GM19438 (cell line): Measurements from ENCODE around the gene SLC30A1.
"Not testable (repeated sequence)": the region's sequence is repeated elsewhere in the genome, so short reads cannot be mapped to it uniquely, and the experiment has no call there.

Experiments
- ATAC-seq: cut with Tn5 transposase; IDR thresholded peaks from one replicate; pipeline ENCODE4 v1.9.1; 2021; ENCODE audit warnings: low read depth; ENCODE audit not compliant: unreplicated experiment

The SLC30A1 gene

DNA sequence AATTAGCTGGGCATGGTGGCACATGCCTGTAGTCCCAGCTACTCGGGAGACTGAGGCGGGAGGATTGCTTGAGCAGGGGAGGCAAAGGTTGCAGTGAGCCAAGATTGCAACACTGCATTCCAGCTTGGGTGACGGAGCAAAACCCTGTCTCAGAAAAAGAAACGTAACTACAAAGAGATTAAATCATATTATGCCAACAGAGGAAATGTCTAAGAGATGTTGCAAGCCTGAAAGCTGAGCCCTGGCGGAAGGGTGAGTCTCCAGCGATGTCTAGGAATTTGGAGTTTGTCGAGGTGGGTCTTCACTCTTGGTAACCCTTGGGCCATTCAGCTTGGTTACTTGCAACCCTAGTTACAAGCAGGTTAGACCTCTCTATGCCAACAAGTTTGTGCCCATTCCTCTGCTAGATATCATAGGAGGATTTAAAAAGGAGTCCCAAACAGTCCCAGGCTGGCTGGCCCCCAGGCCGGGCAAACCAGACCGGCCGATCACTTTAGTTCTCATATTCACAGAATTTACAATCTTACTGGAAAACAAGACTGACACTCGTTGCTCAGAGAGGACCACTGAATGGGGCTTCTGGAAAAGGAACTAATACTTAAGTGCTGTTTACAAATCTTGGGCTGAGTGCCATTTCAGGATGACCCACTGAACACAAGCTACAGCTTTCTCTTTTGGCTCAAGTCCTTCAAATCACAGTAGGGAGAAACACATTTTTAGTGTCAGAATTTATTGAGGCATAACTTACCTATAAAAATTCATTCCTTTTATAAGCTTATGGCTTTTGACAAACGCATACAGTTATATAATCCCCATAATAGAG lies 27.1 kb downstream of the SLC30A1 start:
- no peak for ATAC-seq

- no peak for ATAC-seq
These were observed 29.8 kb downstream of the SLC30A1 start for GRCh38 chr1:211549092-211549711.

DNA sequence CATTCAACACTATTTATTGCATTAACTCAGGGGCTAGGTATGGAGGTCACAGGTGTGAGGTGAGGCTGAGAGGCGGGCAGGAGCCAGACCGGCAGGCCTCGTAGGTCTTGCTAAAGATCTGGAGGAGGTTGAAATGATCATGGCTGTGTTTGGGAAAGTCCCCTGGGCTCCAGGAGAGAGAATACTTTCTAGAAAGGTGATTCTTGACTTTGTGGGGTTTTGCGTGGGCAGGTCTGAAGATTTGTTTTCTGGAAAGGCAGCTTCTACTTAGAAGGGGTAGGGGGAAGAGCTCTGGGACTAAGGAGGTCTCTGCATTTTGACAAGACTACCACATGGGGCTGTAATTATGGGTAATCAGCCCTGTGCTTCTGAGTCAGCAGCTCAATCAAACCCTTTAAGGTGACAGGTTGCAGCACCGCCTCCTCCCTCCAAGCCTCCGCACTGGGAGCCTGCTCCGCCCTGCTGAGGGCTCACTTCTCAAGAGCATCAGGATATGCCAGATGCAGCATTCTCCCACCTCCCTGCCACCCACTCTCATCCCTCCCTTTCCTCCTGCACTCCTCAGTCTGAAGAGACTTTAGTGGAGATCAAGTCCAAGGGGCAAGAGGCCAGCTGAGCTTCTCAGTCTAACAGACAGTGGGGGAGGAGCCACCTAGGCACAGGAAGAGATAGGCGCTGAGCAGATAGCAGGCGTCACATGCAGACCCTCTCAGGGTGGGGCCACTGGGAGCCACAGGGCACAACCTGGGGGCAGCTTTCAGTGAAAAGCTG lies 30.5 kb downstream of the SLC30A1 start:
- no peak for ATAC-seq

DNA sequence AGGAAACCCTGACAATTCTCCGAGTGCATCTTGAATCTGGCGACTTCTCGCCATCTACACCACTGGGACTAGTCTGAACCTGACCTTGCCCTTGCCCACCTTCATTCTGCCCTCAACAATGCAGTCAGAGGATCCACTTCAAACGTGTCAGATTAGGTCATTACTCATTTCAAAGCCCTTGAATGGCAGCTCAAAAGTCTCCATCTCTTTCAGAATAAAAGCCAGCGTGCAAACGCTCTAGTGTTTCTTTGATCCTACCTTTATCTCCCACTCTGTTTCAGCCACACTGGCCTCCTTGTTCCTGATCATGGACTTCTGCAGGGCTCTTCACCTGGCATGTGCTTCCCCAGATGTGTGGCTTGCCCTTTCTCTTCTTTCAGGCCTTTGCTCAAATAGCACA lies 31.3 kb downstream of the SLC30A1 start:
- no peak for ATAC-seq

- ATAC-seq, result no peak
These were observed 32.4 kb downstream of the SLC30A1 start for GRCh38 chr1:211546543-211546942.

DNA sequence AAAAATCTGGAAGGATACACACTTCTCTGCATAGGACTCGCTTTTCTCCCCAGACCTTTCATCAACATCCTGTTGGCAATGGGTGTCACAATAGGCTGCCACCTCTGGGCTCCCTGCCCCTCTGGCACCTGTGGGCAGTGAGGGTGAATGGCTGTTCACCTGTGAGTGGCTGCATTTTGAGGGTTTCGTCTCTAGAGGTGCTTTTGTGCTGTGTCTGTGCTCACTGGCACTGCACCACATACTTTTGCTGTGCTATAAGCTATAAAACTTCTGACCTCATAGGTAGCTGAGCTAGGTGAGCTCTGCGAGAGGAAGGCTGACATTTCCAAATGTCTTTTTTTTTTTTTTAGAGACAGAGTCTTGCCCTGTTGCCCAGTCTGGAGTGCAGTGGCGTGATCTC lies 35.9 kb downstream of the SLC30A1 start:
- no peak for ATAC-seq

- no peak for ATAC-seq
These were observed 37.1 kb downstream of the SLC30A1 start for GRCh38 chr1:211541720-211542477.

DNA sequence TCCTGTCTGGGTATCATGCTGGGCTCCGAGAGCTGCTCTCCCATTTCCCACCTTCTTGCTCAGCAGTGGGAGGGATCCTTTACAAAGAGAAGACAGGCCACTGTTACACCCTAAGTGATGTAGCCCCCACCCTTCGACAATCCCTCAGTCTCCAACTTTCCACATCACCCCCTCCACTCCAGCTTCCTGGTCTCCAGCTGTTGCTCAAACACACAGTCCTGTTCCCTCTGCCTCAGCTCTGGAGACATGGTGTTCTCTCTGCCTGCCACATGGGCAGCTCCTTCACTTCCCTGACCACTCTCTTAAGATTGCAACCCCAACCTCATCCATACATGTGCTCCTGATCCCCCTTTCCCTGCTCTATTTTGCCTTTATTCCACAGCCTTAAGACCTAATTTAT lies 37.7 kb downstream of the SLC30A1 start:
- ATAC-seq, result no peak

- ATAC-seq, result not testable (repeated sequence)
These were observed 38.1 kb downstream of the SLC30A1 start for GRCh38 chr1:211540824-211541223.

GRCh38 chr1:211538287-211538686 lies 40.7 kb downstream of the SLC30A1 start:
- ATAC-seq, result no peak

DNA sequence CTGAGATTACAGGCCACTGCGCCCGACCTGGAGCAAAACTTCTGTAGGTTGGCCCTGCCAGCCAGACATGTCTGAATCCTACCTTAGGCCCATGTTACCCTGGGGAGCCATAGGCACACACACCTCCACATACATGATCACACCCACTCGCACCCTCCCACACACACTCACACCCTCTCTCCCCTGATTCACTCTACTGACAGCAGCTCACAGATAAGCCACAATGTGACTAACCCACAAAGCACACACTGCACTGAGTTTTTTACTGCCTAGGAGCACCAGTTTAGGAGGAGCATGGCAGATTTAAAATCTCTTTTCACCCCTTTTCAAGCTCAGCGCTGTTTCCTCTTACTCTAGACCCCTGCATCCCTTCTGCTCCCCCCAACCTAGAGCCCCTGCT lies 41.7 kb downstream of the SLC30A1 start:
- no peak for ATAC-seq

DNA sequence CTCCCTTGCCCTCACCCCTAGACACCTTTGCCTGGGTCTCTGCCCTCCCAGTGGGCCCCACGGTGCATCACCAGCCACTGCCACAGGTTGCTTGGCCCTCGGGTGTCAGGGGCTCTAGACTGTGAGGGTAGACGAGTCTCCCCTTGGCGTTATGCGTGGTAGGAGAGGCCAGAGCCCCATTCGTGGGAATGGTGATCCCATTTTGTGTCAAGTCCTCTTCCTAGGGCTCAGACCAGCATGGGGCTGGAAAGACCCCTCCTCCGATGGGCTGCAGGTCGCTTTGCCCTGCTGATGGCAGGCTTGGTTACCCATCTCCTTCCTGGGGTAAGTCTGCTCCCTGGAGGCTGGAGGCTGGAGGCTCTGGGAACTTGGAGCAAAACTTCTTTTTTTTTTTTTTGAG lies 42.4 kb downstream of the SLC30A1 start:
- ATAC-seq, result no peak

DNA sequence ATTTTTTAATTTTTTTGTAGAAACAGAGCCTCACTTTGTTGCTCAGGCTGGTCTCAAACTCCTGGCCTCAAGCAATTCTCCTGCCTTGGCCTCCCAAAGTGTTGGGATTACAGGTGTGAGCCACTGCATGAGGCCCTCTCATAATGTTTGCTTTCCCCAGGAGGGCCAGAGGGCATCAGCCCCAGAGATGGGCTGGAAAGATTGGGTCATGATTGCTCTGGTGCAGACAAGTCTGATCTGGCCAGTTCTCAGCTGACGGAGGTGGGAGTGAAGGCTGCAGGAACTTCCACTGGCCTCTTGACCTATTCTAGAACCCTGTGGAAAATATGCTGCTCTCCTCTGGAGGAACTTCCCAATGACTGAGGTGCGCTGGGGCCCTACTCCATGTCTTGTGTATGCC lies 43.6 kb downstream of the SLC30A1 start:
- ATAC-seq, result no peak

DNA sequence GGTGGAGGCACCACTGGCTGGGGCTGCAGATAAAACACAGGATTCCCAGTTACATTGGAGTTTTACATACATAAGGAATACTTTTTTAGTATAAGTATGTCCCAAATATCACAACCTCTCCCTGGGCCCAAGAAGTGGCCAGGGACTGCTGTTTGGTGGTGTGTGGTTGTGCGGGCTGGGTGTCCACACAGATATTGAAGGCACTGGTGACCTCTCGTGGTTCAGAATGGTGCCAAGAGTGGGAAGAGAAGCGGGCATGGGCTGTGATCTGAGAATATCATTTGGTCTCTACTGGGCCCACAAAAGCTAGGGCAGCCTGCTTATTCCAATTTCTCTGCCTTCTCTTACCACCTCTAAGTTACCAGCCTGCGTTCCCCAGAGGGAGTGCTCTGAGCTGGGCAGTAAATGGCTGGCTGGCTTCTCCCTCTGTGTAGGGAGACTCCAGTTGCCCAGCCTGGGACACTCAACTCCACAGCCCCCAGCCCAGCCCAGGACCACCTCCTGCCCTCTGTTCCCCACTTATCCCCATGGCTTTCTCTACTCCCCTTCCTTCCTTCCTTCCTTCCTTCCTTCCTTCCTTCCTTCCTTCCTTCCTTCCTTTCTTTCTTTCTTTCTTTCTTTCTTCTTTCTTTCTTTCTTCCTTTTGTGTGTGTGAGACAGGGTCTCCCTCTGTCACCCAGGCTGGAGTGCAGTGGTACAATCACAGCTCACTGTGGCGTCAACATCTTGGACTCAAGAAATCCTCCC lies 44.2 kb downstream of the SLC30A1 start:
- ATAC-seq, result no peak

DNA sequence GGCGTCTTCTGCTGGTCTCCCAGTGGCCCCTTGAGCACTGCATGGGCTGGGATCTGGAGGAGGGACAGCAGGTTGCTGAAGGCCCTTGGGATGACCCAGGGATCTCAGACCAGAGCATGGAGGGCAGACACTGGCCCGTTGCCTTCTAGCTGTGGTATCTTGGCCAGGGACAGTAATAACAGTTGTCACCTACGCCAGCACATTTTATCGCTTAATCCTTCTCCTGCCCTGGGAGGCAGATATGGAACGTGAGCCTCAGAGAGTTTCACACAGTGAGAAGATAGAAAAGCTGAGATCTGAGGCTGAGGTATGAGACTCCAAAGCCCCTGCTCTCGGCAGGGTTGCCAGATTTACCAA lies 46.9 kb downstream of the SLC30A1 start:
- no peak for ATAC-seq

DNA sequence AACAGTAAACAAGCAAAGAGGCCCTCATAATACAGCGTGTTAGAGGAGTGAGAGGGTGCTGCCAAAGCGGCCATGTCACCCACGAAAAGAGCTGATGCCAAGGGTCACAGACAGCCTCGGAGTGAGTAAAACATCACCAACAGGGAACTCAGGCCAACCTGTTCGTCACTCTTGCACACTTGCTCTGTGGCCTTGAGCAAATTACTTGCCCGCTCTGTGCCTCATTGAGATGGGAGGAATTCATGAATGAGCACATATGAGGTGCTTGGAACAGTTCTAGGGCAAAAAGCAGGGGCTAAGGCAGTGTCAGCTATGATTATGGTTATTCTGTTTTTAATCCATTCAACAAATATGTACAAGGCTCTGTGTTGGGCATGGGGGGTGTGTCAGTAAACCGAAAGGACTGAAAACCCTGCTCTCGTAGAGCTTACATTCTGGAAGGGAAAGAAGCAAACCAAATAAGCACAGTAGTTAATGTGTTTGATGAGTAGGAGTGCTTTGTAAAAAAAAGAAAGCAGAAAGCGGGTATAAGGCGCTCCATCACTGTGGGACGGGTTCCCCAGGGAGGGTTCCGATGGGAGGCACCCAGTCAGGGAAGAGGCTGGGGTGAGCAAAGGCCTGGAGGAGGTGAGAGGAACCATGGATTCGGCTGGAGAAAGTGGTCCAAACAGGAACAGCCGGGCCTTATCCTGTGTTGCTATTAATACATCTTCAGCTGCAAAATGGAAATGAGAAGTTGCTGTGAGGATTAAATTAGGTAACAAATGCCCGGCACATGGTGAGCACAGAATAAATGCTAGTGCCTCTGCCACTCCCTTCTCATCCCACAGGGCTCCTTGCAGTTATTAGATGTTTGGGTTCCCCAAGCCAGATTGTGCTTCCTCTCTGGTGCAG lies 47.5 kb downstream of the SLC30A1 start:
- ATAC-seq, result no peak

DNA sequence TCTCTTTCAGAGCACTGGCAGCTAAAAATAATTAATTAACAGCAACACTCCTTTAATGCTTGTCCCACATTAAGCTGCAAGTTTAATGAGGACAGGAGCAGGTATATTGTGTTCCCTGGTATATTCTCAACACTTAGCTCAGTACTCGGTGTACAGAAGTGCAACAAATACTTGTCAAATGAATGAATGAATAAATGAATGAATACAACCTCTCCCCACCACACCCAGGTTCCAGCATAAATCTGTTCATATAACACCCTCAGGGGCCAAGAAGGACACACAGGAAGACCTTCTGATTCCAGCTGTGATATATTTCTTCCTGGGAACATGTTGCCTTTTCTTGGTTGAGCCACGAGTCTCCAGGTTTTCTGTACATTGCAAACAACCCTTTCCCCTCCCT lies 48.9 kb downstream of the SLC30A1 start:
- no peak for ATAC-seq

DNA sequence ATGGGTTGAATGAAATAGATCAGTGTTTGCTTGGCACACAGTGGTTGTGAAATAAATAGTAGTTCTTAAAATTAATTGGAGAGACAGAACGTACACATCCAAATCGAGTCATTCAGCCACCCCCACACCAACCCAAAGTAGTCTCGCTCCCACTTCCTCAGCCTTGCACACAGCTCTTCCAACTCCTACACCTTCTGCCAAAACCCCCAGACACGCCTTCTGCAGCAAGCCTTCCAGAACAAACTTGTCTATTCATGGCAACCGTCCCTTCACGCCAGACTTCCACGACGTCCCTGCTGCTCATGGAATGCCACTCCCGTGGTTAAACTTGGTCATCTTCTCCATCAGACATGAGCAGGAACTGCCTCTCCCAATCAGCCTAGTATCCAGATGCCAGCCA lies 49.5 kb downstream of the SLC30A1 start:
- ATAC-seq, result no peak

DNA sequence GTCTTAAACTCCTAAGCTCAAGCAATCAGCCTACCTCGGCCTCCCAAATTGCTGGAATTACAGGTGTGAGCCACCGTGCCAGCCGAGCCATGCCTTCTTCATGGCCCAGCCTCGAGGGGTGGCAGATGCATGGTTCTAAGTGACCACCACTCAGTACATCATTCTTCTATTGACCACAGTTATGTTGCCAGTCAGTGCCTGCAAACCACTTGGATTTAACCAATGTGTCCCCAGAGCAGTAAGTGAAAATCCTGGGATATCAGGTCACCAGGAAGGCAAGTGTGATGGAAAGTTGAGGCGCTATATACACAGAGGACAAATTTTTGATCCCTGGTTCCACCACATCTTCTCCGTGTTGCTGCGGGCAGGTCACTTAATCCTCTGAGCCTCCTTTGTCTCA lies 50.0 kb downstream of the SLC30A1 start:
- ATAC-seq, result no peak
